K562 (cell line): Measurements from ENCODE around the gene TRIO. TPM values are rescaled to one million over a fixed set of nuclear protein-coding genes. Genes with fewer than 3 reads are reported as not detected.

Source experiments
- ATAC-seq: fragments of 200-7000 bp; cut with Tn5 transposase; 3 replicates; pipeline ENCODE4 v1.9.1; 2020; ENCODE audit warnings: moderate library complexity
- BruUV-seq: library from RNA; stranded (reverse); fragments of 400-500 nt; replicated peaks from 2 replicates; lab custom pipeline; 2021; lab: Mats Ljungman, UMichigan
- CTCF ChIA-PET: fragments of 300-600 bp; formaldehyde crosslinking; extraction: SDS; loops from one replicate; lab custom pipeline; 2021; ENCODE audit warnings: low intra/inter-chr PET ratio; lab: Yijun Ruan, JAX
- POLR2A ChIA-PET: fragments of 300-600, 350-650 bp; sonication (Branson Sonifier 250); formaldehyde crosslinking; extraction: SDS; loops from one replicate; lab custom pipeline; 2021; ENCODE audit warnings: antibody characterized with exemption, inconsistent platforms; lab: Yijun Ruan, JAX
- DNase-seq, 4 experiments: peaks; one replicate each; pipeline versions ENCODE4 v3.0.0 to v3.0.0-alpha.2; 2011 to 2018; ENCODE audit warnings: low spot score in 3 of 4, mixed read lengths in 3 of 4; ENCODE audit errors: extremely low read depth in 1 of 4
- FAIRE-seq: peaks from 2 replicates; lab custom pipeline; 2011; peaks lifted over from hg19 to GRCh38; lab: Jason Lieb, UNC
- H2AFZ ChIP-seq: 2 replicates; pipeline ENCODE4 v1.6.0; 2011; ENCODE audit warnings: low read depth, low read length, control low read depth, inconsistent platforms
- H3K27ac ChIP-seq: fragments of 200-600 bp; 3 replicates; pipeline ENCODE4 v1.8.0; 2011; ENCODE audit warnings: low read depth, mild to moderate bottlenecking, control low read depth, inconsistent platforms, low read length, moderate library complexity, mixed read lengths; ENCODE audit errors: extremely low read depth
- H3K27me3 ChIP-seq, 2 experiments: fragments of 300-600 bp in 1 of 2; 2 replicates in 1 of 2; 3 replicates in 1 of 2; pipeline versions ENCODE4 v1.6.0 to v1.8.0; 2011; ENCODE audit warnings: inconsistent platforms in 2 of 2, low read length in 2 of 2, mild to moderate bottlenecking in 1 of 2, mixed read lengths in 1 of 2, moderate library complexity in 1 of 2; ENCODE audit not compliant: control insufficient read depth in 2 of 2, insufficient read depth in 2 of 2
- H3K36me3 ChIP-seq: fragments of 300-600 bp; 3 replicates; pipeline ENCODE4 v1.8.0; 2011; ENCODE audit warnings: mild to moderate bottlenecking, low read length, inconsistent platforms; ENCODE audit not compliant: control insufficient read depth, insufficient read depth
- H3K4me1 ChIP-seq, 2 experiments: fragments of 200-600 bp in 1 of 2; replicated peaks in 1 of 2; 2 replicates in 1 of 2; 3 replicates in 1 of 2; pipeline versions ENCODE4 v1.5.1 to v1.8.0; 2011; ENCODE audit warnings: inconsistent platforms in 2 of 2, low read length in 2 of 2, mild to moderate bottlenecking in 1 of 2, mixed read lengths in 1 of 2, moderate library complexity in 1 of 2; ENCODE audit not compliant: control insufficient read depth in 2 of 2, insufficient read depth in 2 of 2
- H3K4me2 ChIP-seq: 2 replicates; pipeline ENCODE4 v1.6.1; 2011; ENCODE audit warnings: low read length, control low read depth, inconsistent platforms, mixed read lengths; ENCODE audit not compliant: insufficient read depth
- H3K4me3 ChIP-seq: fragments of 200-600 bp; sonication (generic), shearing (Covaris generic); 2 replicates; pipeline ENCODE4 v1.5.1; 2016; ENCODE audit warnings: control low read depth, inconsistent platforms
- H3K79me2 ChIP-seq: fragments of 200-600 bp; 3 replicates; pipeline ENCODE4 v1.8.0; 2011; ENCODE audit warnings: low read length, inconsistent platforms; ENCODE audit not compliant: control insufficient read depth, insufficient read depth
- H3K9ac ChIP-seq, 2 experiments: 2 replicates each; pipeline versions ENCODE4 v1.6.0 to v1.6.1; 2011; ENCODE audit warnings: low read depth in 2 of 2, low read length in 2 of 2, control low read depth in 1 of 2, inconsistent platforms in 1 of 2, mild to moderate bottlenecking in 1 of 2, mixed read lengths in 1 of 2; ENCODE audit not compliant: insufficient read depth in 1 of 2
- H3K9me1 ChIP-seq: one replicate; pipeline ENCODE4 v1.6.0; 2011; ENCODE audit warnings: inconsistent platforms, mild to moderate bottlenecking, low read length, moderate library complexity; ENCODE audit not compliant: control insufficient read depth, insufficient read depth
- H3K9me3 ChIP-seq: replicated peaks from 2 replicates; pipeline ENCODE4 v1.5.1; 2011; ENCODE audit warnings: low read depth, low read length, inconsistent platforms; ENCODE audit not compliant: control insufficient read depth, insufficient read depth
- H4K20me1 ChIP-seq: replicated peaks from 2 replicates; pipeline ENCODE4 v1.6.1; 2011; ENCODE audit warnings: low read length, inconsistent platforms, mixed read lengths; ENCODE audit not compliant: control insufficient read depth, insufficient read depth
- CEBPB ChIP-seq: fragments of 450-650 bp; IDR thresholded peaks from 2 replicates; pipeline ENCODE4 v1.6.1; 2016; ENCODE audit warnings: missing genetic modification characterization, missing compliant biosample characterization
- CTBP1 ChIP-seq: fragments of 450-650 bp; IDR thresholded peaks from 2 replicates; pipeline ENCODE4 v1.6.1; 2016; ENCODE audit warnings: borderline replicate concordance
- GMEB1 ChIP-seq: fragments of 250-450 bp; sonication (Bioruptor Pico); IDR thresholded peaks from 2 replicates; pipeline ENCODE4 v1.4.0; 2020; ENCODE audit warnings: mild to moderate bottlenecking
- HES1 ChIP-seq: fragments of 450-650 bp; IDR thresholded peaks from 2 replicates; pipeline ENCODE4 v1.6.1; 2016; ENCODE audit warnings: low read depth, mild to moderate bottlenecking, moderate library complexity
- ILK ChIP-seq: fragments of 450-650 bp; IDR thresholded peaks from 2 replicates; pipeline ENCODE4 v1.6.1; 2016; ENCODE audit warnings: missing genetic modification characterization, low read depth, mild to moderate bottlenecking, missing compliant biosample characterization, moderate library complexity, borderline replicate concordance
- JUND ChIP-seq, 2 experiments: IDR thresholded peaks; 2 replicates in 1 of 2; 3 replicates in 1 of 2; pipeline ENCODE4 v1.6.1; 2011; ENCODE audit warnings: borderline replicate concordance in 2 of 2, low read depth in 2 of 2, low read length in 2 of 2, improper control_type of control experiment in 1 of 2, missing biosample characterization in 1 of 2, missing genetic modification characterization in 1 of 2, missing genetic modification reagents in 1 of 2
- L3MBTL2 ChIP-seq: fragments of 450-650 bp; IDR thresholded peaks from 2 replicates; pipeline ENCODE4 v1.6.1; 2016; ENCODE audit warnings: mild to moderate bottlenecking, moderate library complexity
- NCOA6 ChIP-seq: fragments of 450-650 bp; IDR thresholded peaks from 2 replicates; pipeline ENCODE4 v1.6.1; 2017; ENCODE audit warnings: mild to moderate bottlenecking
- POLR2A ChIP-seq: fragments of 450-650 bp; conservative IDR thresholded peaks from 2 replicates; pipeline ENCODE4 v1.6.1; 2016
- POLR3A ChIP-seq: IDR thresholded peaks from 2 replicates; pipeline ENCODE4 v1.6.1; 2011; ENCODE audit warnings: borderline replicate concordance, mild to moderate bottlenecking, moderate library complexity; ENCODE audit not compliant: insufficient read length, insufficient read depth; ENCODE audit errors: extremely low read depth
- SFPQ ChIP-seq: fragments of 200-400 bp; formaldehyde crosslinking; IDR thresholded peaks from 2 replicates; pipeline ENCODE4 v1.6.1; 2017; ENCODE audit warnings: mild to moderate bottlenecking, low read depth, low read length, moderate library complexity
- ZBTB34 ChIP-seq: fragments of 250-450 bp; sonication (Bioruptor Pico); IDR thresholded peaks from 2 replicates; pipeline ENCODE4 v1.8.0; 2021; ENCODE audit warnings: mild to moderate bottlenecking, moderate library complexity
- ZFP30 ChIP-seq: fragments of 250-450 bp; sonication (Bioruptor Pico); IDR thresholded peaks from 2 replicates; pipeline ENCODE4 v1.8.0; 2022; ENCODE audit warnings: moderate library complexity, mild to moderate bottlenecking, inconsistent platforms, borderline replicate concordance
- ZKSCAN8 ChIP-seq: fragments of 200-800 bp; sonication (Bioruptor generic); IDR thresholded peaks from 2 replicates; pipeline ENCODE4 v1.6.1; 2016; ENCODE audit warnings: missing genetic modification characterization, missing compliant biosample characterization
- ZNF644 ChIP-seq: fragments of 200-800 bp; sonication (Bioruptor generic); IDR thresholded peaks from 2 replicates; pipeline ENCODE4 v1.6.1; 2016; ENCODE audit warnings: low read depth, missing genetic modification characterization, missing compliant biosample characterization
- WGBS: fragments of 100-300 bp; shearing (Covaris generic); methylation state at CpG from one replicate; pipeline ENCODE4 v1.1.6; 2016; ENCODE audit warnings: low coverage, mixed read lengths; ENCODE audit not compliant: insufficient coverage; ENCODE audit errors: missing lambda C conversion rate; 5-methylcytosine and 5-hydroxymethylcytosine counted together
- in situ Hi-C: fragments of 300-500 bp; cut with MboI; formaldehyde crosslinking; loops from 4 replicates; pipeline ENCODE4 v1.15.0; 2018; ENCODE audit warnings: inconsistent platforms, mixed read lengths
- intact Hi-C: fragments of 100-400 bp; cut with micrococcal nuclease; formaldehyde crosslinking; loops from 2 replicates; pipeline ENCODE4 v1.14.2; 2022
- polyA plus RNA-seq, 8 experiments: library from polyadenylated mRNA; depleted of rRNA in 4 of 8; stranded (reverse) in 5 of 8; unstranded in 3 of 8; fragments of >200 nt; fragmentation: Nextera tagmentation in 2 of 8; fragmentation: Illumina TruSeq in 1 of 8; extraction: Ambion mirVana in 2 of 8; extraction: Trizol in 1 of 8; gene quantifications; 2 replicates each; pipeline versions ENCODE4 v1.2.1 to v1.2.3, GENCODE V29; 2011 to 2014; ENCODE audit warnings: inconsistent platforms in 1 of 8, missing spikeins in 1 of 8
- total RNA-seq, 7 experiments: library from RNA; depleted of rRNA in 6 of 7; stranded (reverse); fragments of >200 nt in 6 of 7; fragmentation: Illumina TruSeq in 2 of 7; extraction: Trizol in 2 of 7; gene quantifications; 2 replicates each; pipeline versions ENCODE4 v1.2.1 to v1.2.3, GENCODE V29; 2011 to 2021; ENCODE audit warnings: low replicate concordance in 1 of 7

Gene TRIO
- total and polyA plus RNA-seq, 9 of the 15 experiments (the other 6 are each of a cell fraction or from before 2014, with no cell fraction given), result 0.24 to 5.0 (median 1.1) TPM

- TF ChIP-seq ZBTB34 (no peak), ZKSCAN8 (no peak), GMEB1 (CRISPR knock-in tag) (no peak), POLR2A (no peak)
Observed at GRCh38 chr5:14109771-14110170, 33.4 kb upstream of the TRIO start (continued).

- no peak overlapping the region for H3K4me2 ChIP-seq
- 2% methylated on average over 4 of the region's 4 CpGs for WGBS
- no peak overlapping the region for H3K9ac ChIP-seq
- no peak overlapping the region for H3K4me3 ChIP-seq
- peaks cover 0 to 6% of the 10 kb centered on the region in 2 experiments; a peak in 3 of 5 replicates for H3K27me3 ChIP-seq
- in situ Hi-C loops, result no loop called here
- H3K9me1 ChIP-seq, result no peaks in the 10 kb centered on the region
- intact Hi-C loops, result no loop called here
- no TSS peak for BruUV-seq
- H3K36me3 ChIP-seq, result no peaks in the 10 kb centered on the region
- no peaks in the 10 kb centered on the region for H3K9me3 ChIP-seq
- no peaks in the 10 kb centered on the region for H4K20me1 ChIP-seq
- DNase-seq (no peak), ATAC-seq (no peak), FAIRE-seq (no peak)
- POLR2A ChIA-PET, result no interaction called here
- CTCF ChIA-PET, result no interaction called here
- no peaks in the 10 kb centered on the region for H3K79me2 ChIP-seq
- no peak overlapping the region for H2AFZ ChIP-seq
- H3K4me1 ChIP-seq, result no peaks in the 10 kb centered on the region
- no peak overlapping the region for H3K27ac ChIP-seq
- TF ChIP-seq NCOA6 (no peak), JUND (IDR thresholded peaks at IDR 0.05; ENCODE audit: borderline replicate concordance, low read depth, low read length) (no peak), JUND (tag; IDR thresholded peaks at IDR 0.05; ENCODE audit: borderline replicate concordance, low read depth, low read length) (no peak), POLR3A (no peak), ZFP30 (CRISPR knock-in tag) (no peak), ZNF644 (tag) (no peak), ILK (no peak), HES1 (no peak), CEBPB (tag) (no peak), SFPQ (no peak), L3MBTL2 (no peak), CTBP1 (no peak)
Observed at GRCh38 chr5:14110196-14110595, 32.9 kb upstream of the TRIO start.
